ENCODE results near the gene ARL13A.

DNA sequence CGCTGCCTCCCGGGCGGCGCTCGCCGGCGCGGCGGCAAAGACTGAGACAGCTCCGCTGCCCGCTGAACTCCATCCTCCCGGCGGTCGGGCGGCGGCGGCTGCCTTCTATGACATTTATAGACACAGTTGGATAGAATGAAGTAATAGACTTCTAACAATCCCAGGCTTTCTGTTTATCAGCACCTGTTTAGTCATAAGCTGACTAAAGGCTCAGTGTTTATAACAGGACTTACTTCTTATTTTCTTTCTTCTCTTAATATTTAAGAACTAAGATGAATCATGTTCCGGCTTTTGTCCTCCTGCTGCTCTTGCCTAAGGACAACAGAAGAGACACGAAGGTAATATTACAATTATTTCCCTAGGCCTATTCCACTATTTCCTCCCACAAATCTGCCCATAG lies 3.9 kb downstream of the ARL13A start:
- no peak for TF ChIP-seq SIN3A (IDR thresholded peaks at IDR 0.05; ENCODE audit: borderline replicate concordance, insufficient read depth, low read depth, low read length)
- TF ChIP-seq, protein P1, sequence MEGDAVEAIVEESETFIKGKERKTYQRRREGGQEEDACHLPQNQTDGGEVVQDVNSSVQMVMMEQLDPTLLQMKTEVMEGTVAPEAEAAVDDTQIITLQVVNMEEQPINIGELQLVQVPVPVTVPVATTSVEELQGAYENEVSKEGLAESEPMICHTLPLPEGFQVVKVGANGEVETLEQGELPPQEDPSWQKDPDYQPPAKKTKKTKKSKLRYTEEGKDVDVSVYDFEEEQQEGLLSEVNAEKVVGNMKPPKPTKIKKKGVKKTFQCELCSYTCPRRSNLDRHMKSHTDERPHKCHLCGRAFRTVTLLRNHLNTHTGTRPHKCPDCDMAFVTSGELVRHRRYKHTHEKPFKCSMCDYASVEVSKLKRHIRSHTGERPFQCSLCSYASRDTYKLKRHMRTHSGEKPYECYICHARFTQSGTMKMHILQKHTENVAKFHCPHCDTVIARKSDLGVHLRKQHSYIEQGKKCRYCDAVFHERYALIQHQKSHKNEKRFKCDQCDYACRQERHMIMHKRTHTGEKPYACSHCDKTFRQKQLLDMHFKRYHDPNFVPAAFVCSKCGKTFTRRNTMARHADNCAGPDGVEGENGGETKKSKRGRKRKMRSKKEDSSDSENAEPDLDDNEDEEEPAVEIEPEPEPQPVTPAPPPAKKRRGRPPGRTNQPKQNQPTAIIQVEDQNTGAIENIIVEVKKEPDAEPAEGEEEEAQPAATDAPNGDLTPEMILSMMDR (IDR thresholded peaks at IDR 0.05), result no peak
- no peak for TF ChIP-seq POLR2AphosphoS5 (IDR thresholded peaks at IDR 0.05; ENCODE audit: low read depth, low read length)
- TF ChIP-seq, protein P2, sequence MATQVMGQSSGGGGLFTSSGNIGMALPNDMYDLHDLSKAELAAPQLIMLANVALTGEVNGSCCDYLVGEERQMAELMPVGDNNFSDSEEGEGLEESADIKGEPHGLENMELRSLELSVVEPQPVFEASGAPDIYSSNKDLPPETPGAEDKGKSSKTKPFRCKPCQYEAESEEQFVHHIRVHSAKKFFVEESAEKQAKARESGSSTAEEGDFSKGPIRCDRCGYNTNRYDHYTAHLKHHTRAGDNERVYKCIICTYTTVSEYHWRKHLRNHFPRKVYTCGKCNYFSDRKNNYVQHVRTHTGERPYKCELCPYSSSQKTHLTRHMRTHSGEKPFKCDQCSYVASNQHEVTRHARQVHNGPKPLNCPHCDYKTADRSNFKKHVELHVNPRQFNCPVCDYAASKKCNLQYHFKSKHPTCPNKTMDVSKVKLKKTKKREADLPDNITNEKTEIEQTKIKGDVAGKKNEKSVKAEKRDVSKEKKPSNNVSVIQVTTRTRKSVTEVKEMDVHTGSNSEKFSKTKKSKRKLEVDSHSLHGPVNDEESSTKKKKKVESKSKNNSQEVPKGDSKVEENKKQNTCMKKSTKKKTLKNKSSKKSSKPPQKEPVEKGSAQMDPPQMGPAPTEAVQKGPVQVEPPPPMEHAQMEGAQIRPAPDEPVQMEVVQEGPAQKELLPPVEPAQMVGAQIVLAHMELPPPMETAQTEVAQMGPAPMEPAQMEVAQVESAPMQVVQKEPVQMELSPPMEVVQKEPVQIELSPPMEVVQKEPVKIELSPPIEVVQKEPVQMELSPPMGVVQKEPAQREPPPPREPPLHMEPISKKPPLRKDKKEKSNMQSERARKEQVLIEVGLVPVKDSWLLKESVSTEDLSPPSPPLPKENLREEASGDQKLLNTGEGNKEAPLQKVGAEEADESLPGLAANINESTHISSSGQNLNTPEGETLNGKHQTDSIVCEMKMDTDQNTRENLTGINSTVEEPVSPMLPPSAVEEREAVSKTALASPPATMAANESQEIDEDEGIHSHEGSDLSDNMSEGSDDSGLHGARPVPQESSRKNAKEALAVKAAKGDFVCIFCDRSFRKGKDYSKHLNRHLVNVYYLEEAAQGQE (IDR thresholded peaks at IDR 0.05; ENCODE audit: insufficient read depth in 1 of 2, low read depth in 2 of 2, low read length in 1 of 2), result no peak
- TF ChIP-seq TCF7L2 (IDR thresholded peaks at IDR 0.05; ENCODE audit: low read depth, low read length), result no peak
